Lung (tissue), 12 donors: ENCODE measurements around the gene SFXN1. TPM values are rescaled to one million over a fixed set of nuclear protein-coding genes. Genes with fewer than 3 reads are reported as not detected.

Experiments used
- ATAC-seq: fragments of 200-7000 bp; cut with Tn5 transposase; one replicate; pipeline ENCODE4 v1.9.1; 2020; ENCODE audit warnings: moderate number of reproducible peaks; ENCODE audit not compliant: insufficient read depth, low FRiP score
- DNase-seq, 3 donors: peaks; one replicate each; pipeline ENCODE4 v3.0.0-alpha.2; 2013 to 2017
- H3K27ac ChIP-seq, 2 donors: one replicate each; pipeline ENCODE4 v1.5.1; 2013; ENCODE audit warnings: mild to moderate bottlenecking in 2 of 2, moderate library complexity in 2 of 2, control low read depth in 1 of 2, inconsistent platforms in 1 of 2, low read depth in 1 of 2, low read length in 1 of 2
- H3K27me3 ChIP-seq, 3 donors: one replicate each; pipeline ENCODE4 v1.5.1; 2013; ENCODE audit warnings: low read length in 2 of 3; ENCODE audit not compliant: control insufficient read depth in 3 of 3, insufficient read depth in 3 of 3
- H3K36me3 ChIP-seq, 4 donors: one replicate each; pipeline ENCODE4 v1.5.1; 2013; ENCODE audit warnings: low read length in 4 of 4, mild to moderate bottlenecking in 1 of 4, moderate library complexity in 1 of 4; ENCODE audit not compliant: control insufficient read depth in 4 of 4, insufficient read depth in 4 of 4
- H3K4me1 ChIP-seq, 5 donors: one replicate each; pipeline ENCODE4 v1.5.1; 2013; ENCODE audit warnings: low read length in 5 of 5, mild to moderate bottlenecking in 2 of 5, moderate library complexity in 1 of 5; ENCODE audit not compliant: control insufficient read depth in 5 of 5, insufficient read depth in 5 of 5
- H3K4me3 ChIP-seq: one replicate; pipeline ENCODE4 v1.5.1; 2013; ENCODE audit warnings: mild to moderate bottlenecking, control low read depth, moderate library complexity
- H3K9ac ChIP-seq, 2 donors: one replicate each; pipeline ENCODE4 v1.5.1; 2013; ENCODE audit warnings: low read length in 2 of 2, control low read depth in 1 of 2; ENCODE audit not compliant: insufficient read depth in 1 of 2
- H3K9me3 ChIP-seq, 4 donors: one replicate each; pipeline ENCODE4 v1.5.1; 2013; ENCODE audit warnings: low read length in 3 of 4, mild to moderate bottlenecking in 1 of 4, moderate library complexity in 1 of 4; ENCODE audit not compliant: control insufficient read depth in 4 of 4, insufficient read depth in 3 of 4
- CTCF ChIP-seq: IDR thresholded peaks from 2 replicates; pipeline ENCODE4 v1.5.1; 2012; ENCODE audit warnings: mild to moderate bottlenecking; ENCODE audit errors: control extremely low read depth, extremely low read depth
- WGBS, 2 donors: extraction: QIAGEN DNeasy Blood & Tissue Kit; methylation state at CpG; one replicate each; pipeline ENCODE4 v1.1.7; 2013; 5-methylcytosine and 5-hydroxymethylcytosine counted together
- polyA plus RNA-seq, 2 donors: library from polyadenylated mRNA; stranded (reverse); fragments of 200-250 nt; gene quantifications; one replicate each; pipeline ENCODE4 v1.2.1, GENCODE V29; 2013
- total RNA-seq, 2 donors: library from RNA; depleted of rRNA in 1 of 2; stranded (reverse); fragments of >200 nt in 1 of 2; gene quantifications; one replicate each; pipeline ENCODE4 v1.2.1, GENCODE V29; 2014 to 2021
- donor health status: control.
- donor health status: control.
- donor health status: Bipolar disorder and iron deficiency.
- donor health status: healthy.
- donor health status: DM: yes; HTN: yes; CAD: no.

SFXN1 gene
- total and polyA plus RNA-seq, 4 donors = 5.7 to 42.2 (median 19.0) TPM

- Histone ChIP-seq H3K4me1 (no peaks in the 10 kb centered on the region), H3K4me3 (no peak overlapping the region), H3K27ac (no peak overlapping the region), H3K9me3 (no peaks in the 10 kb centered on the region), H3K27me3 (no peaks in the 10 kb centered on the region), H3K36me3 (no peaks in the 10 kb centered on the region), H3K9ac (no peak overlapping the region)
- WGBS, 2 donors = 85 to 88% methylated on average over 1 of the region's 1 CpG
- ATAC-seq (no peak), DNase-seq (no peak)
- TF ChIP-seq CTCF = no peak
Observed at GRCh38 chr5:175544108-175544511, 65.8 kb downstream of the SFXN1 start.

- no peak for TF ChIP-seq CTCF
- ATAC-seq = no peak
Observed at GRCh38 chr5:175544586-175544985, 66.2 kb downstream of the SFXN1 start.

GRCh38 chr5:175547842-175548241, 69.5 kb downstream of the SFXN1 start:
- Histone ChIP-seq H3K9me3 (no peaks in the 10 kb centered on the region), H3K4me1 (no peaks in the 10 kb centered on the region), H3K27ac (no peak overlapping the region), H3K36me3 (no peaks in the 10 kb centered on the region), H3K9ac (no peak overlapping the region), H3K4me3 (no peak overlapping the region), H3K27me3 (no peaks in the 10 kb centered on the region)
- ATAC-seq (no peak), DNase-seq (no peak)
- TF ChIP-seq CTCF = no peak

More at GRCh38 chr5:175544586-175544985, 66.2 kb downstream of the SFXN1 start:
- no peaks in the 10 kb centered on the region for H3K36me3 ChIP-seq
- no peak overlapping the region for H3K4me3 ChIP-seq
- H3K27me3 ChIP-seq = no peaks in the 10 kb centered on the region
- no peak overlapping the region for H3K9ac ChIP-seq
- 82 to 90% methylated on average over 5 of the region's 5 CpGs for WGBS, 2 donors
- no peaks in the 10 kb centered on the region for H3K9me3 ChIP-seq
- H3K4me1 ChIP-seq = no peaks in the 10 kb centered on the region
- no peak overlapping the region for H3K27ac ChIP-seq
- DNase-seq = no peak

- WGBS, 2 donors = 63 to 66% methylated on average over 15 of the region's 15 CpGs
Observed at GRCh38 chr5:175548626-175549311, 70.4 kb downstream of the SFXN1 start.

More at GRCh38 chr5:175548626-175549311, 70.4 kb downstream of the SFXN1 start:
- Histone ChIP-seq H3K9me3 (no peaks in the 10 kb centered on the region), H3K9ac (no peak overlapping the region), H3K27ac (no peak overlapping the region), H3K27me3 (no peaks in the 10 kb centered on the region), H3K4me3 (no peak overlapping the region), H3K36me3 (no peaks in the 10 kb centered on the region), H3K4me1 (no peaks in the 10 kb centered on the region)
- DNase-seq (peak in 1 of 3 donors; percentile 4), ATAC-seq (no peak)
- TF ChIP-seq CTCF = no peak
